Lower lobe of right lung (tissue), 2 donors: ENCODE measurements around the gene ARID1B. TPM values are rescaled to one million over a fixed set of nuclear protein-coding genes. Genes with fewer than 3 reads are reported as not detected.

Experiments
- ATAC-seq, 2 donors: fragments of 200-7000 bp; cut with Tn5 transposase; one replicate each; pipeline ENCODE4 v1.9.1; 2020 to 2022; ENCODE audit warnings: mild to moderate bottlenecking in 2 of 2, moderate library complexity in 2 of 2
- DNase-seq: peaks from one replicate; pipeline ENCODE4 v3.0.0-alpha.2; 2020
- H3K27ac ChIP-seq: fragments of 200-600 bp; one replicate; pipeline ENCODE4 v1.8.0; 2022
- H3K27me3 ChIP-seq: fragments of 200-600 bp; one replicate; pipeline ENCODE4 v1.8.0; 2022; ENCODE audit warnings: low read depth
- H3K36me3 ChIP-seq: fragments of 200-600 bp; one replicate; pipeline ENCODE4 v1.8.0; 2022; ENCODE audit warnings: mild to moderate bottlenecking
- H3K4me1 ChIP-seq: fragments of 200-600 bp; one replicate; pipeline ENCODE4 v1.8.0; 2022
- H3K4me3 ChIP-seq: fragments of 200-600 bp; one replicate; pipeline ENCODE4 v1.8.0; 2022; ENCODE audit warnings: mild to moderate bottlenecking
- H3K9me3 ChIP-seq: fragments of 200-600 bp; one replicate; pipeline ENCODE4 v1.8.0; 2022
- intact Hi-C: fragments of 100-400 bp; cut with DNase I; formaldehyde crosslinking; loops from one replicate; pipeline ENCODE4 v1.11.0; 2022
- total RNA-seq: library from RNA; stranded (reverse); fragmentation: NEBNext Ultra II Directional; extraction: Animal tissue kit (Norgen Biotek cat#: 25700); gene quantifications from one replicate; pipeline ENCODE4 v1.2.1, GENCODE V29; 2021
- TF ChIP-seq, protein P1 (sequence below): fragments of 200-600 bp; IDR thresholded peaks from one replicate; pipeline ENCODE4 v1.8.0; 2022; ENCODE audit warnings: antibody characterized with exemption, mild to moderate bottlenecking
- donor health status: DM: no; HTN: yes; CAD: no; lungs with severe emphysema.

ARID1B gene
- total RNA-seq, 1 donor from 2014 or later: 95.5 TPM

GRCh38 chr6:156890627-156891314, 113.6 kb downstream of the ARID1B start:
- DNase-seq (no peak), ATAC-seq (peak in 1 of 2 donors; percentile 30)
- Histone ChIP-seq H3K9me3 (no peaks in the 10 kb centered on the region), H3K27me3 (no peaks in the 10 kb centered on the region), H3K4me1 (peaks cover 48% of the 10 kb centered on the region), H3K27ac (no peak overlapping the region), H3K4me3 (no peak overlapping the region), H3K36me3 (no peaks in the 10 kb centered on the region)
- intact Hi-C loops: no loop called here
- TF ChIP-seq, protein P1, sequence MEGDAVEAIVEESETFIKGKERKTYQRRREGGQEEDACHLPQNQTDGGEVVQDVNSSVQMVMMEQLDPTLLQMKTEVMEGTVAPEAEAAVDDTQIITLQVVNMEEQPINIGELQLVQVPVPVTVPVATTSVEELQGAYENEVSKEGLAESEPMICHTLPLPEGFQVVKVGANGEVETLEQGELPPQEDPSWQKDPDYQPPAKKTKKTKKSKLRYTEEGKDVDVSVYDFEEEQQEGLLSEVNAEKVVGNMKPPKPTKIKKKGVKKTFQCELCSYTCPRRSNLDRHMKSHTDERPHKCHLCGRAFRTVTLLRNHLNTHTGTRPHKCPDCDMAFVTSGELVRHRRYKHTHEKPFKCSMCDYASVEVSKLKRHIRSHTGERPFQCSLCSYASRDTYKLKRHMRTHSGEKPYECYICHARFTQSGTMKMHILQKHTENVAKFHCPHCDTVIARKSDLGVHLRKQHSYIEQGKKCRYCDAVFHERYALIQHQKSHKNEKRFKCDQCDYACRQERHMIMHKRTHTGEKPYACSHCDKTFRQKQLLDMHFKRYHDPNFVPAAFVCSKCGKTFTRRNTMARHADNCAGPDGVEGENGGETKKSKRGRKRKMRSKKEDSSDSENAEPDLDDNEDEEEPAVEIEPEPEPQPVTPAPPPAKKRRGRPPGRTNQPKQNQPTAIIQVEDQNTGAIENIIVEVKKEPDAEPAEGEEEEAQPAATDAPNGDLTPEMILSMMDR: no peak

- ATAC-seq (no peak), DNase-seq (no peak)
- H3K4me1 ChIP-seq: peaks cover 15% of the 10 kb centered on the region
- no peak overlapping the region for H3K27ac ChIP-seq
- intact Hi-C loops: no loop called here
- H3K4me3 ChIP-seq: no peak overlapping the region
- H3K9me3 ChIP-seq: no peaks in the 10 kb centered on the region
- TF ChIP-seq, protein P1: no peak
- H3K36me3 ChIP-seq: peaks cover 3% of the 10 kb centered on the region
- H3K27me3 ChIP-seq: no peaks in the 10 kb centered on the region
Observed at GRCh38 chr6:156897907-156898531, 120.8 kb downstream of the ARID1B start.

DNA sequence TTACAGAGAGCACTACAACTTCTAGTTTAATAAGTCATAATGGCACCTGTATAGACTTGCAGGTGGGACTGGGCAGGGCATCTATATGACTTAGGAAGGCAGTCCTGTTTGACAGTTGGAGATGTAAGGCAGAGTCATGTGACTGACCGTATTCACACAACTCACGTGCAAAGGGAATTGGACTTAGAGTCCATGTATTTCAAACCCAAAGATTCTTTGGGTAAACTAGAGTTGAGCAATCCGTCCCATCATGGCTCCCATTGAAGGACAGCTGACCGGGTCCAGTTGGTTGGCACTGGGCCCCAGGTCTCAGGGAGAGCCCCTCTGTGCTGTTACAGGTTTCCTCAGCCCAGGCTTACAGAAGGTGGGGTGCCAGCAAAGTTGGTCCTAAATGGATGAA, 121.9 kb downstream of the ARID1B start:
- Histone ChIP-seq H3K27me3 (no peaks in the 10 kb centered on the region), H3K4me1 (peaks cover 15% of the 10 kb centered on the region), H3K4me3 (no peak overlapping the region), H3K27ac (no peak overlapping the region), H3K9me3 (no peaks in the 10 kb centered on the region), H3K36me3 (peaks cover 3% of the 10 kb centered on the region)
- ATAC-seq (no peak), DNase-seq (no peak)
- TF ChIP-seq, protein P1: no peak
- intact Hi-C loops: no loop called here

- Histone ChIP-seq H3K27me3 (no peaks in the 10 kb centered on the region), H3K4me3 (no peak overlapping the region), H3K36me3 (peaks cover 3% of the 10 kb centered on the region), H3K4me1 (peaks cover 15% of the 10 kb centered on the region), H3K9me3 (no peaks in the 10 kb centered on the region), H3K27ac (no peak overlapping the region)
- no peak for ATAC-seq
- no peak for DNase-seq
- intact Hi-C loops: no loop called here
- TF ChIP-seq, protein P1: no peak
Observed at GRCh38 chr6:156899532-156900135, 122.5 kb downstream of the ARID1B start.

GRCh38 chr6:156900292-156900691, 123.1 kb downstream of the ARID1B start:
- Histone ChIP-seq H3K27ac (no peak overlapping the region), H3K27me3 (no peaks in the 10 kb centered on the region), H3K4me3 (no peak overlapping the region), H3K4me1 (peaks cover 15% of the 10 kb centered on the region), H3K9me3 (no peaks in the 10 kb centered on the region), H3K36me3 (peaks cover 3% of the 10 kb centered on the region)
- TF ChIP-seq, protein P1: no peak
- no peak for ATAC-seq
- no peak for DNase-seq
- intact Hi-C loops: no loop called here
